Gastroesophageal sphincter (tissue), 3 donors: Measurements from ENCODE around the gene IGSF6.

Experiments used
- POLR2A ChIP-seq, 2 donors: fragments of 450-650 bp; IDR thresholded peaks; one replicate each; pipeline ENCODE4 v1.6.1; 2017; ENCODE audit warnings: antibody characterized with exemption in 2 of 2, mild to moderate bottlenecking in 2 of 2, moderate library complexity in 1 of 2
- TF ChIP-seq, protein P1 (sequence below), 4 experiments: fragments of 200-600 bp in 2 of 4; fragments of 450-650 bp in 2 of 4; sonication (generic) in 1 of 4; IDR thresholded peaks; one replicate each; pipeline ENCODE4 v1.5.1; 2017 to 2019; ENCODE audit warnings: antibody characterized with exemption in 4 of 4, mild to moderate bottlenecking in 2 of 4, moderate library complexity in 2 of 4

DNA sequence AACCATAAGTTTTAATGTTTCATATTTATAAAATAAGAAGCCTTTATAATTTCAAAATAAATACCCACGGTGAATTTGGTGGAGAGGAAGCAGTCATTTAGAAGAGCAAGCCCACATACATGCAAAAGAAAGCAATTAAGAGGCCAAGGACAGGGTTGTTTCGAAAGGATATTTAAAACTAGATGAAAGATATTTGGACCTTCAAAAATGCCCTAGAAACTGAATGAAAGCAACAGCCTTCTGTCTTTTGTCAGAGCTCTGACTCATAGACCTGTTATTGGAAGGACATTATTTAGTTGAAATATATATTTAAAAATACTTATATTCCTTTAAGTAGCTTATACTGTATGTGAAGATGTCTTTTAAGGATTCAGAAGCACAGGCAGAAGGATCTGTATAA, 61.6 kb downstream of the IGSF6 start:
- no peak for TF ChIP-seq POLR2A (IDR thresholded peaks at IDR 0.05)
- TF ChIP-seq, protein P1, sequence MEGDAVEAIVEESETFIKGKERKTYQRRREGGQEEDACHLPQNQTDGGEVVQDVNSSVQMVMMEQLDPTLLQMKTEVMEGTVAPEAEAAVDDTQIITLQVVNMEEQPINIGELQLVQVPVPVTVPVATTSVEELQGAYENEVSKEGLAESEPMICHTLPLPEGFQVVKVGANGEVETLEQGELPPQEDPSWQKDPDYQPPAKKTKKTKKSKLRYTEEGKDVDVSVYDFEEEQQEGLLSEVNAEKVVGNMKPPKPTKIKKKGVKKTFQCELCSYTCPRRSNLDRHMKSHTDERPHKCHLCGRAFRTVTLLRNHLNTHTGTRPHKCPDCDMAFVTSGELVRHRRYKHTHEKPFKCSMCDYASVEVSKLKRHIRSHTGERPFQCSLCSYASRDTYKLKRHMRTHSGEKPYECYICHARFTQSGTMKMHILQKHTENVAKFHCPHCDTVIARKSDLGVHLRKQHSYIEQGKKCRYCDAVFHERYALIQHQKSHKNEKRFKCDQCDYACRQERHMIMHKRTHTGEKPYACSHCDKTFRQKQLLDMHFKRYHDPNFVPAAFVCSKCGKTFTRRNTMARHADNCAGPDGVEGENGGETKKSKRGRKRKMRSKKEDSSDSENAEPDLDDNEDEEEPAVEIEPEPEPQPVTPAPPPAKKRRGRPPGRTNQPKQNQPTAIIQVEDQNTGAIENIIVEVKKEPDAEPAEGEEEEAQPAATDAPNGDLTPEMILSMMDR (IDR thresholded peaks at IDR 0.05), result no peak
